Fibroblast of gingiva (primary cell): ENCODE data around the gene ANKLE1.
A peak's percentile ranks its signal among the peaks of the same experiment; 100 is the strongest.

Experiments
- DNase-seq: peaks from one replicate; pipeline ENCODE4 v3.0.0-alpha.2; 2011; ENCODE audit warnings: low read depth

Gene ANKLE1, protein sequence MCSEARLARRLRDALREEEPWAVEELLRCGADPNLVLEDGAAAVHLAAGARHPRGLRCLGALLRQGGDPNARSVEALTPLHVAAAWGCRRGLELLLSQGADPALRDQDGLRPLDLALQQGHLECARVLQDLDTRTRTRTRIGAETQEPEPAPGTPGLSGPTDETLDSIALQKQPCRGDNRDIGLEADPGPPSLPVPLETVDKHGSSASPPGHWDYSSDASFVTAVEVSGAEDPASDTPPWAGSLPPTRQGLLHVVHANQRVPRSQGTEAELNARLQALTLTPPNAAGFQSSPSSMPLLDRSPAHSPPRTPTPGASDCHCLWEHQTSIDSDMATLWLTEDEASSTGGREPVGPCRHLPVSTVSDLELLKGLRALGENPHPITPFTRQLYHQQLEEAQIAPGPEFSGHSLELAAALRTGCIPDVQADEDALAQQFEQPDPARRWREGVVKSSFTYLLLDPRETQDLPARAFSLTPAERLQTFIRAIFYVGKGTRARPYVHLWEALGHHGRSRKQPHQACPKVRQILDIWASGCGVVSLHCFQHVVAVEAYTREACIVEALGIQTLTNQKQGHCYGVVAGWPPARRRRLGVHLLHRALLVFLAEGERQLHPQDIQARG

DNA sequence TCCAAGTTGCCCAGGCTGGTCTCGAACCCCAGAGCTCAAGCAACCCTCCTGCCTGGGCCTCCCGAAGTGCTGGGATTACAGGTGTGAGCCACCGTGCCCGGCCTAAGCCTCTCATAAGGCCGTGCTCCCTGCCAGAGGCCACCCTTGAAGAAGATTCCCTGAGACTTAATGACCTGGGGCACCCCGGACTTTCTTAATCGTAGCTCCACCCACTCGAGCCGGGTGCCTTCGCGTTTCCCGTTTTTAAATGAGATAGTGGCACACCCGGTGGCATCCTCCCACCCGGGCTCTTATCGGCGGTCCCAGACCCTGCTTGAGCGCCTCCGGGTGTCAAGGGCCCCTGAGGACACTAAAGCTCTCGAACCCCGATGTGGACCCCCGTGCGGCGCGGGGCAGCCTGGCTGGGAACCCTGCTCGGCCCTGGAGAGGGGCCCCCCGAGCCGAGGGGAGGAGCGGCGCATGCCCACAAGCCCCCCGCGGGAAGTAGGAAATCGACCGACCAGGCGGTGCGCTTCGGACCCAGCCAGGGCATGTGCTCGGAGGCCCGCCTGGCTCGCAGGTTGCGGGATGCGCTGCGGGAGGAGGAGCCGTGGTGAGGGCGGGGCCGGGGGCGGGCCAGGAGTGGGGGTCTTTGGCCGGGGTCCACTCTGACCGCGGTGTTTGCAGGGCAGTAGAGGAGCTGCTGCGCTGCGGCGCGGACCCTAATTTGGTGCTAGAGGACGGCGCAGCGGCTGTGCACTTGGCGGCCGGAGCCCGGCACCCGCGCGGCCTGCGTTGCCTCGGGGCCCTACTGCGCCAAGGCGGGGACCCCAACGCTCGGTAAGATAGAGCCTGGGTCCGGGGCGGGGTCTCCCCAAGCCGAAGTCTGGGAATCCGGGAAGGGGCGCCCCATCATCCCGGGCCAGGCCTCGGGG, at the start of gene ANKLE1:
Gene ANKLE1, plus strand, starts transcription at position 511 of the 914 bp plus-strand sequence. Its CDS starts 20 bp downstream, at position 531.
- DNase-seq: no peak

DNA sequence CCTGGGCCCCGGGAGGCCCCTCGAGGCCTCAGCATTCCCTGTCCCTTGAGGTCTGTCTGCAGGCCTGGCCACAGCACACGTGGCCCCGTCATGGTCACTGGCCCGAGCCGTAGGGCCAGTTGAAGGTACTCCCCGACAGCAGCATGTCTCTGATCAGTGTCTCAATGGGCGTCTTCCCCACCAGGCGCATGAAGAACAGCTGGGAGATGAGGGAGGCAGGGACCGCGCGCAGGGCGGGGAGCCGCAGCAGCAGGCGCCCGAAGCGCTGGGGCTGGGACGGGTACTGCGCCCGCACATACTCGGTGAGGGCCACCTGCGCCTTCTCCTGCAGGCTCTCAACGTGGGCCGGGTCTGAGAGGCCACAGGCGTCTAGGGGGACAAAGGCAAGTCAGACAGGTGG, 49.4 kb upstream of the ANKLE1 start:
- no peak for DNase-seq

DNA sequence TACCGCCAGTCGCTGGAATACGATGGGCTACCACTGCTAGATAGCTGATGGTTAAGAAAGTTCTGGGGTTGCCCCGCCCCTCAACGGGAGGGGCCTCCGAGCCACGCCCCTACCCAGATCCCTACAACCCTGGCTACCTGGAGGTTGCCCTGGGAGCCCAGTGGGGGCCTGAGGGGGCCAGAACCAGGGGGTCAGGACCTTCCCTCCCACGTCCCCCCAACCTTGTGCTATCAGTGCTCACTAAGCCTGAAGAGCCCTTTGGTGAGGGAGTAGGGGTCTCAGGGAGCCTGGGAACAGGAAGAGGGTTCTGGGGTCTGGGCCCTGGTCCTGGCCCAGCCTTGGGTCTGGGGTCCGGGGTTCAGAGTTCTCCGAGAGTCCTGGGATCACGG, 46.8 kb upstream of the ANKLE1 start:
- DNase-seq: peak; percentile 31

DNA sequence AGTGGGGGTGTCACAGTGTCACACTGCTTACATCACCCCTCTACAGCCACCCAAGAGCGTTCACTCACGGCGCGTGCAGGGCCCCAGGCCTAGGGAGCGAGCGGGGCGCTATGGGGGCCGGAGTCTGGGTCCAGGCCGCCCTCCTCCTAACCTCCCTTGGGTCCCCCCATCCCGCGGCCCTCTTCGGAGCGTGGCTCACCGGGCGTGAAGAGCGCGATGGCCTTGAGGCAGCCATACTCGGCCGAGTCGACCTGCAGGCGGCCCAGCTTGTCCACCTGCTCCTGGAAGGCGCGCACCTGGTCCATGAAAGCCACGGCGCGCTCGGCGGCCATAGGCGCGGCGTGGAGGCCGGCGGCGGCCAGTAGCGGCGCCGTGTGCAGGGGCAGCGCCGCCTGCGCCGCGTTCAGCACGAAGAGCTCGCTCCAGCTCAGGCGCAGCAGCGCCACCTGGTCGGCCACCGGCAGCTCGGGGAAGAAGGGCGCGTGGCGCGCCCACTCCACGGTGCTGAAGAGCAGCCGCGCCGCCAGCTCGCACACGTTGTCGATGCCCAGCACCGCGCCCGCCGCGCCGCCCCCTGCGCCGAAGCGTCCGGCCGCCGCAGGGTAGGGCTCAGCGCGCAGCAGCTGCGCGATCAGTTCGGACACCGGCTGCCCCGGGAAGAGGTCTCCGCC, 46.3 kb upstream of the ANKLE1 start:
- peak; percentile 68 for DNase-seq

DNA sequence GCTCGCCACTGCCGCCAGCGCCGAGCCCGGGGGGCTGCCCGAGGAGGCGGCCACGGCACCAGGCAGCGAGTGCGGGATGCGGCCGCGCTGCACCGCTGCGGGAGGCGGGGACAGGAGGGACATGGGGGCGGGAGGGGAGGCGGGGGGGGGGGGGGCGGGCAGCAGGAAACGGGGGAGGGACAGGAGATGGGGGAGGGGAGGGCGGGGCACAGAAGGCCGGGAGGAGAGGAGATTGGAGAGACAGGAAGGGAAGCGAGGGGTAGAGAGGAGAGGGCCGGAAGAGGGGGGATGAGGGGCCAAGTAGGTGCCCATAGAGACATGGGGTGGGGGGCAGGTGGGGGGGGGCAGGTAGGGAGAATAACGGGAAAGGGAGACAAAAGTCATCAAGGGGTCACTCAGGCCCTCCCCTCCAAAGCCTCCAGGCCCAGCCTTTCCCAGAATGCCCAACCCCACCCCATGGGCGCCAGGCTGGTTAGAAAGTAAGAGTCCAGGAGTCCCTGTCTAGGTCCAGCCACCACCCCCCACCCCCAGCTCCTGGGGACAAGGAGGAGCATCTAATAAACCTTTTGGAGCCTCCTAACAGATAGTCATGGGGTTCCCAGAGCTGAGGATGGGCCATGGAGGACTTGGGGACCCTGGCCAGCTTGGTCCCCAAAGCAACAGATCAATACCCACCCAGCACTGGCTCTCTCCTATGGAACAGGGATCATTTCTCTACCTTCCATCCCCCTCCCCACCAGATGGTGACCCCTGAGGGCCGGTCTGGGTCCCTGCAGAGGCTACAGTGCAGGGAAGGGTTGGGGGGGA, 45.5 kb upstream of the ANKLE1 start:
- DNase-seq: peak; percentile 40

DNA sequence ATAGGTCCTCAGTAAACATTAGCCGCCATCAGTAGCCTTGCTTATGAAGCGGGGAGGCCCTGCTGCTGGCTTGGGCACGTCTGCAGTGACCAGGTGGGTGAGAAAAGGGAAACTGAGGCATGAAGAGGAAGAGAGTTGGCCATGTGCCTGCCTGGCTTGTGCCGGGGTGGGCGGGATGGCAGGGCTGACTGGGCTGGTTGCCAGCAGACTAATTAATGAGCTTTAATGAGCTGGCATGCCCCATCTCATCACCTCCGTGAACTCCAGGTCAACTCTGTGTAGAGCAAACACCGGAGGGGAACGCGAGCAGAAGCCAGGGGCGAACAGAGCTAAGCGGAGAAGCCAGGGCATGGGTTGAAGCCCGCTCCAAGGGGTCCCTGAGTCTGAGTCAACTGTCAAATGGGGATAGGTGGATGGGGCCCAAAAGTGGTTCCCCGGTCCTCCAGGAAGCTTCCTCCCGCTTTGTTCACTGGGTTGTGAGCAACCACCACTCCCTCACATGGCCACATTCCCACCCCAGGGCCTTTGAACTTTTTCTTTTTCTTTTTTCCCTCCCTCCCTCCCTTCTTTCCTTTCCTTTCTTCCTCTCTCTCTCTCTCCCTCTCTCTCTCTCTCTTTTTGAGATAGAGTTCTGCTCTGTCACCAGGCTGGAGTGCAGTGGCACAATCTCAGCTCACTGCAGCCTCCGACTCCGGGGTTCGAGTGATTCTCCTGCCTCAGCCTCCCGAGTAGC, 44.7 kb upstream of the ANKLE1 start:
- no peak for DNase-seq

DNA sequence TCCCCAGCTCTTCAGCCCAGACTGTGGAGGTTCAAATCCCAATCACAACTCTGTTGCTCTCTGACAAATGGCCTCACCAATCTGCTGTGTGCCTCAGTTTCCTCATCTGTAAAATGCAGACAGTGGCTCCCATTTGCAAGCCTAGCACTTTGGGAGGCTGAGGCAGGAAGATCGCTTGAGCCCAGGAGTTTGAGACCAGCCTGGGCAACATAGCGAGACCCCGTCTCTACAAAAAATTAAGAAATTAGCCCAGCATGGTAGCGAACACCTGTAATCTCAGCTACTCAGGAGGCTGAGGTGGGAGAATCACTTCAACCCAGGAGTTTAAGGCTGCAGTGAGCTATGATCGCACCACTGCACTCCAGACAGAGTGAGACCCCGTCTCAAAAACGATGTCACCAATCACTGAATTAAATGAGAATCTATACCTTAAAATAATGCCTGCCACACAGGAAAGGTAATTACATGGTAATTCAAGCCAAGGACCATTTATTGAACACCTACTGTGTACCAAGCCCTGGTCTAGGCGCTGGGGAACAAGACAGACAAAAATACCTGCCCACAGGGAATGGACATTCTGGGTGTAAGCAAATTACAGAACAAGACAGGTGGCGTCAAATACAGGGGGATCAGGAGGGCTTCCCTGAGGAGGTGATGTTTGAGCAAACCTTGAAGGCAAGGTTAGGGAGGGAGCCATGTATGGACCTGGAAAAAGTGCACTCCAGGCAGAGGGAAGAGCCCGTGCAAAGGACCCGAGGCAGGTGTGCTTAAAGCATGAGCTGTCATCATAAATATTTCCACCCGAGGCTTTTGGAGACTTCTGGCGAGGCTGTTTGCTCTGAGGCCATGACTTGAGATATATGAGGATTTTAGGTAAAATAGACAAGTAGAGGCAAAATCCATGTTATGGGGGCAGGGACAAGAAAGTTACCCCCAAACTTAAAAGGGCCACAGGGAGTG, 43.7 kb upstream of the ANKLE1 start:
- no peak for DNase-seq

DNA sequence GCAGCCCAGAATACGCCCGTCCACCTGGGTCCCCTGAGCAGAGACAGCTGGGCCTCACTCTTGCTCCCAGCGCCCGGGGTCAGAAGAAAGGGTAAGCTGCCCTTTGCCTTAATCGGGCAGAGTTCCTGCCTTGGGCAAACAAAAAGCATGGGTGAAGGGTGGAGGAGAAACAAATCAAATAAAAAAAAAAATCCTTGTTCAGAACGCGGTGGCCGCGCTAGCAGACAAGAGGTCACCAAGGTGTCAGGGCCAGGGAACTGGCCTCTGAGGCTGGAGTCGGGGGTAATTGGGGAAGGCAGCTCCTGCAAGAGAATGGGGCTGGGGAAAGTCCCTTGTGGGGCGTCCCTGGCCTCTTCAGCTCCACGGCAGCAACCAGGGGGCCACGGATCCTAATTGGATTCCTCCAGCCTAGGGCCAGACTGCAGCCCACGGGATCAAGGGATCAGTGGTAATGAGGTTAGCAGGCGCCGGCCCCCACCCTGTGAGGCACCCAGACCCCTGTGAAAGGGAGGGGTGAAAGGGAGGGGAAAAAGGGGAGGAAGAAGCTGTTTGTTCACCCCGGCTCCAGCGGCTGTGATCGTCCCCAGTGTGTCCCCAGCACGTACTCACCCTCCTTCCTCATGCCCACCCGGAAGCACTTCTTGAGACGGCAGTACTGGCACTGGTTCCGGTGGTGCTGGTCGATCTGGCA, 41.5 kb upstream of the ANKLE1 start:
- DNase-seq: no peak

DNA sequence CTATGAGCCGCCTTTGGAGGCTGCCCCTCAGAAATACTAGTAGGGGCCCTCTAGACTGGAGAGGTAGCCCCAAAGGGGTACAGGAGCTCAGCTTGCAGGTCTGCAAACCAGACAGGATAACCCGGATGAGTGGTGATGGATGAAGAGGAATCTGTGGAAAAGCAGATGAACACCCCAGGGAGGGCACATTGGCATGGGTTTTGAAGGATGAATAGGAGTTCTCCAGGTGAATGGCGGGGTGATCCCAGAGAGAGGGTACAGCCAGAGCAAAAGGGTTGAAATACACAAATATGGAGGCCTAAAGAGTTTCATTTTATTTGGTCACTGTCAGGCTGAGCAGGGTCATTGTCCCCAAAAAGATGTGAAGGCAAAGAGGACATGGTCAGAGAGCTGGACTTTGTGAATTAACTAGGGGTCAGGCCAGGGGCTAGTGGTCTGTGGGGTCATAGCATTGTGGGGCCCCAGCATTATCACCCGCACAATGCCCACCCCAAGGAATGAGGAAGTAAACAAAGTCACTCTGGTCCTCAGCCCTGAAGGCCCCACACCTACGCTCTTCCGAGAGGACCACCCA, 40.8 kb upstream of the ANKLE1 start:
- no peak for DNase-seq

DNA sequence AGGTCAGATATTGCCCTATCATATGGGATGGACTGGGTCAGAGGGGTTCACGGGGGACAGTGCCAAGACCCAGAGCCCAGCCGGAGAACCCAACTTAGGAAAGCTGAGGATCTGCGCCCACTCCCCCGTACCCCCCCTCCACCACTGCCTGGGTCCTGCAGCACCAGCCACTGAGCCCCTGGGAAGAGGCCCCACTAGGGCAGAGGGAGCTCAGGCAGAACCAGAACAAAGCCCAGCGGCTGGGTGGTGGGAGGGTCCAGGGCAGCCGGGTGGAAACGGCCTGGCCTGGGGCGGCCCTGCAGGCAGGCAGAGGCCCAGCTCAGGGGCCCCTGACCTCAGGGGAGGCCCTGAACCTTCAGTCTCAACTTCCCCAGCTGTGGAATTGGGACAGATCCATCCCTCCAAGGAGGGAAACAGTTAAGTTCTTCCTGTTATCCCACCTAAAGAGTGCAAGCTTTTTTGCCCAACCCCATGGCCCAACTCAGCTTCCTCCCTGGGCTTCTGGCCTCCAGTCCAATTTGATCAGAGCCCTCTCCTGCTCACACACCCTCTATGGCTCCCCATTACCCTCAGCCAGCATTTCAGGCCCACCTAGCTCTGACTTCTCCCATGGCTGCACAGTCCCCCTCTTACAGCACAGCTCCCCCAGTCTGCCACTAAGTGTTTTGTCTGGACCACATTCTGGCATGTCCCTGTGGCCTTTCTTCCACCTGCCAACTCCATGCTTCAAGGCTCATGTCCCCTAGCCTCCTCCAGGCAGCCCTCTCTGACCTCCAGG, 39.1 kb upstream of the ANKLE1 start:
- no peak for DNase-seq

DNA sequence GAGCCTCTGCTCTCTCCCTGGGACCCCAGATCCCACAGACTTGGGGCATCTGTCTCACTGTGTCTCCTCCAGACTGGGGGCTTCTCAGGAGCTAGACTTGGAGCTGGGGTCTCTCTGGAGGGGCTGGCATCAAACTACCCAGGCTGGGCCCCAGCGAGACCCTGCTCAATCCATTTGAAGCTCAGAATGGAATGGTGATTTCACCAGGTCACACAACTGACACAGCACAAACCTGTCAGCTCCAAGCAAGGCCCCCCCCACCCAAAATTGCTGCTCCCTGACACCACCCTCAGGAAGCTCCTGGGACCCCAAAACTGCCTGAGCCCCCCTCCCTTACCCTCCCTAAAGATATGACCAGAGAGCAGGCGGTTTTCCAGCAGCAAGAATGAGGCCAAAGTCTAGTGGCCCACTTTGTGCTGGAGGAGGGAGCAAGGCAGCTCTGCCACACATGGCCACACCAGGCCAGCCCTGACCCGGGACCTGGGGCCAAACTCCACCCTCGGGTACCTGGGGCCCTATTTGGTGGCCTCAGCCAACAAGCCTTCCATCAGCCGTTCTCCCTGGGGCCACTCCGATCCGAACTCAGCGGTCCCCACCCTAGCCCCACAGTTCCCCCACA, 38.4 kb upstream of the ANKLE1 start:
- no peak for DNase-seq

DNA sequence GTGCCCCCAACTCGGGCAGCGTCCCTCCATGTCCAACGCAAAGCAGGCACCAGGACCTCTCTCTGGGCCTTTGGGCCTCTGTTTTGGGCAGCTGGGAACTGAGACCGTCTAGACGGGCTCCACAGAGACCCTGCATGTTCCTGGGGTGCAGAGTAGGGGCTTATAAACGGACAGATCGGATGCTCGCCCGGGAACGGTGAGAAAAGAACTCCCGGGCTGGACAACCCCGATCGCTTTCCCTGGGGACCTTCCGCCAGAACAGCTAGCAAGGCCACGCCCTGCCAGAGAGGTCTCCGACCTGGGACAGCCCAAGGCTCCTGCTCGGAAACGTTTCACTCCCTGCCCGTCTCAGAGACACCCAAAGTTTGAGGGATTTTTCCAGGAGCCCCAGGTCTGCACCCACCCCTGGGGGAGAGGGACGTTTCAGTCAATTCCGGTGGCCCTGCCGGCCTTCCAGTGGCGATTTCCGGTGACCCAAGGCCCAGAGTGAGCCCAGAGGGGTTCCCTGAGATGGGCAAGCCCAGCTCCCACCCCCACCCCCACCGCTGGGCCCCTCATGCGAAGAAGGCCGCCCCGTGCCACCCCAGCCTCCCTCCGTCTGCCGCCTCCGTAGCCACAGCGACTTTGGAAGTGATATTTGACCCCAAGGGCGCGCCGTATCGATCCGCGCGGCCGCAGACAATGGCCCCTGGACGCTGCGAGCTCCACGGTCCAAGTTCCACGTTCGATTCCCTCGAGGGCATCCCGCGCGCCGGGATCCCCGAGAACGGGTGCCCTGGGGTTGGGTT, 37.7 kb upstream of the ANKLE1 start:
- DNase-seq: peak; percentile 59

DNA sequence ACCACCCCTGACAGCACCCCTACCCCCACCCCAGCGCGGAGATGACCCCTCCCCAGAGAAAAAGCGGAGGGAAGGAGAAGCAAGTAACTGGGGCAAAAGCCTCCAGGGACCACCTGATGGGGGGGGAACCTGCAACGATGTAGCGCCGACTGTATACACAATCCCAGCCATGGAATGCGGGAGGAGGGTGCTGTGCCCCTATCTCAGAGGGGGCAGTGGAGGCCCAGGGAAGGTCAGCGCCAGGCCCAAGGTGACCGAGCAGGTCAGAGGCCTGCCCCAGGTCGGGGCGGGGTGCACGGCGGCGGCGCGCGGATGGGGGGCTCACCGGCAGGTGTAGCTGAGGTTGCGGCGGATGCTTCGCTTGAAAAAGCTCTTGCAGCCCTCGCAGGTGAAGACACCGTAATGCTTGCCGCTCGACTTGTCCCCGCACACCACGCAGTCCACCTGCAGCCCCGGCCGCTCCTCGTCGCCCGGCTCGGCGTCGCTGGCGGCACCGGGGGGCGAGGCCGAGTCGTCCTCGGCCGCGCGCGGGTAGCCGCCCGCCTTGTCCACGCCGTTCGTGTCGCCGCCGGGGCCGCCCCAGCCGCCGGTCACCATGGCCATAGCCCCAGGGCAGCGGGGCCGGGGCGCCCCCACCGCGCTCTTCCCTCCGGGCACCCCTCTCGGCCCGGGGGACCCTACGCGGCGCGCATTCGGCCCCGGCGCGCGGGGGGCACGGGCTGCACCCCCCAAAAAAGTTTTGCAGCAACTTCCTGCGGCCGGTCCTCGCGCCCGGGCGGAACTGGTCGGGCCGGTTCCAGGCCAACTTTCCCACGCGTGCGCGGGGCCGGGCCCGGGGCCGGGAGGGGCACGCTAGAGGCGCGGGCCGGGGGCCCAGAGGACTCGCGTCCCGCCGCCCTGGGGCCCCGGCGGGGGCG, 36.8 kb upstream of the ANKLE1 start:
- DNase-seq: no peak

DNA sequence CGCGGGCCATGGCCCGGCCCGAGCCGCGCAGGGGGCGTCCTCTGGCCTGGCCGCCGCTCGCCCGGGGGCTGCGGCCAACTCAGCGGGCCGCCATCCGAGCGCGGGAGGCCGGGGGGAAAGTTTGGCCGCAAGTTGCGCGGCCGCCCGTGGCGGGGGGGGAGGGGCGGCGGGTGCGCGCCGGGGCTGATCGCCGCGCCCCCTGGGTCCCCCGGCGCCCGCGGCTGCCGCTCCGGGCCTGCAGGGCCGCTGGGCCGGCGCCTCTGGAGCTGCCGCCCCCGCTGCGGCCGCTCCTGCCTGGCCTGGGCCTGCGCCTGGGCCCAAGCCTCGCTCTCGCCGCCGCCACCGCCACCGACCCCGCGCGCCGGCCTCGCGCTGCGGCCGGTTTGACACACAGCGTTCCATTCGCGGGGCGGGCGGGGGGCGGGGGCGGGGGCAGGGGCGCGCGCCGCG, 36.1 kb upstream of the ANKLE1 start, which contains the start of gene NR2F6:
Gene NR2F6, minus strand, starts transcription at position 385 of the 450 bp plus-strand sequence. CDS start 699 bp downstream, outside the sequence.
- no peak for DNase-seq
